ENCODE measurements around the gene OBSL1. TPM values are rescaled to one million over a fixed set of nuclear protein-coding genes. Genes with fewer than 3 reads are reported as not detected.

The OBSL1 gene
- total RNA-seq, 1 experiment from 2014 or later: 23.1 TPM

DNA sequence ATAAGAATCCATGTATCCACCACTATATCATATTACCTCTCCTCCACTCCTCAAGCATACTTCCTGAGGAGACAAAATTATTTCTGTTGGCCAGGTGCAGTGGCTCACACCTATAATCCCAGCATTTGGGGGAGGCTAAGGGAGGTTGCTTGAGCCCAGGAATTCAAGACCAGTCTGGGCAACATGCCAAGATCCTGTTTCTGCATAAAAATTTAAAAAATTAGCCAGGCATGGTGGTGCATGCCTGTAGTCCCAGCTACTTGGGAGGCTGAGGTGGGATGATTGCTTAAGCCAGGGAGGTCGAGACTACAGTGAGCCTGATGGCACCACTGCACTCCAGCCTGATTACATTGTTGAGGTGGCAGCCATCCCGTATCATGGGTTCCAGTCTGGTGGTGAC lies 10.0 kb upstream of the OBSL1 start:
- CTCF ChIA-PET: no interaction called here
- BruUV-seq (replicated peaks): no TSS peak
- intact Hi-C loops (cut with micrococcal nuclease; ENCODE audit: unreplicated experiment): no loop called here
- Histone ChIP-seq H3K9me3 (ENCODE audit: low read depth, low read length, poor library complexity, severe bottlenecking) (no peaks in the 10 kb centered on the region), H3K27me3 (replicated peaks; ENCODE audit: insufficient read depth, low read depth, low read length, poor library complexity) (no peaks in the 10 kb centered on the region), H3K4me3 (ENCODE audit: low read depth, low read length, poor library complexity, severe bottlenecking) (no peak overlapping the region), H3K36me3 (ENCODE audit: insufficient read depth, low read length, poor library complexity, severe bottlenecking) (no peaks in the 10 kb centered on the region), H3K4me1 (ENCODE audit: insufficient read depth, low read length, poor library complexity, severe bottlenecking) (no peaks in the 10 kb centered on the region), H3K27ac (ENCODE audit: low read depth, low read length, poor library complexity, severe bottlenecking) (no peak overlapping the region)
- TF ChIP-seq EZH2 (IDR thresholded peaks at IDR 0.05; ENCODE audit: borderline replicate concordance, low read depth, low read length, poor library complexity, severe bottlenecking): no peak
- DNase-seq (ENCODE audit: low spot score): no peak
- POLR2A ChIA-PET (ENCODE audit: low non-redundant PET): no interaction called here

DNA sequence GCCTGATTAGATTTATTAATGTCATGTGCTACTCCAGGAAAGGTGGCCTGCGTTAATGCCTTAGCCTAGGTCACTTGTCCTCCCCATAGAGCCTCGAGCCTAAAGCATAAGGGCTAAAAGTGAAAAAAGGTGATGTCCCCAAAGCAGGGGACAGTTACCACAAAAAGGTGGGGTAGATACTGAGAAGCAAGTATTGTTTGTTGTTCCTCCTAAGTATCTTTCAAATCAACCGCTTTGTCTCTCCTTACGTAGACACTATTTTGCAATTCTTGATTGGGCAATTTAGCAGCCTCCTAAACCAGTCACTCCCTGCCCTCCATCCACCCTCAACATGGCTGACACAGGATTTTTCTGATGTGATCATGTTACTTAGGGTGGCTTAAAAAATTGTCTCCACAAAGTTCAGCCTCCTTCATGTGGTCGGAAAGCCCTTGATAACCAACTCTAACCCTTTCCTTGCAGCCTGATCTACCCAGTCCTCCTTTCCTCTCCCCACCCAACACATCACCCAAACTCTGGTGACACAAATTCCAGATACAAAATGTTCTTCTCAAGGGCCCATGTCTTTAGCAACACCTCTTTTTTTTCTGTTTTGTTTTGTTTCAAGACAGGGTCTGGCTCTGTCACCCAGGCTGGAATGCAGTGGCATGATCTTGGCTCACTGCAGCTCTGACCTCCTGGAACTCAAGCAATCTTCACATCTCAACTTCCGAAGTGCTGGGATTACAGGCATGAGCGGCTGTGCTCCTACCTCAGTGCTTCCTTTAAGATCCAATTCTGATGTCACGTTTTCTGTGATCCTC lies 7.7 kb upstream of the OBSL1 start:
- Histone ChIP-seq H3K27me3 (replicated peaks; ENCODE audit: insufficient read depth, low read depth, low read length, poor library complexity) (no peaks in the 10 kb centered on the region), H3K4me1 (ENCODE audit: insufficient read depth, low read length, poor library complexity, severe bottlenecking) (no peaks in the 10 kb centered on the region), H3K9me3 (ENCODE audit: low read depth, low read length, poor library complexity, severe bottlenecking) (no peaks in the 10 kb centered on the region), H3K27ac (ENCODE audit: low read depth, low read length, poor library complexity, severe bottlenecking) (no peak overlapping the region), H3K4me3 (ENCODE audit: low read depth, low read length, poor library complexity, severe bottlenecking) (no peak overlapping the region), H3K36me3 (ENCODE audit: insufficient read depth, low read length, poor library complexity, severe bottlenecking) (no peaks in the 10 kb centered on the region)
- BruUV-seq (replicated peaks): no TSS peak
- intact Hi-C loops (cut with micrococcal nuclease; ENCODE audit: unreplicated experiment): no loop called here
- ChIA-PET CTCF (interaction anchor here (0.7 kb wide), 1 partner anchor 35 kb away, joined by 7 read pairs; the partner anchor contains the start of gene TMEM198), POLR2A (ENCODE audit: low non-redundant PET) (no interaction called here)
- TF ChIP-seq, protein P1, sequence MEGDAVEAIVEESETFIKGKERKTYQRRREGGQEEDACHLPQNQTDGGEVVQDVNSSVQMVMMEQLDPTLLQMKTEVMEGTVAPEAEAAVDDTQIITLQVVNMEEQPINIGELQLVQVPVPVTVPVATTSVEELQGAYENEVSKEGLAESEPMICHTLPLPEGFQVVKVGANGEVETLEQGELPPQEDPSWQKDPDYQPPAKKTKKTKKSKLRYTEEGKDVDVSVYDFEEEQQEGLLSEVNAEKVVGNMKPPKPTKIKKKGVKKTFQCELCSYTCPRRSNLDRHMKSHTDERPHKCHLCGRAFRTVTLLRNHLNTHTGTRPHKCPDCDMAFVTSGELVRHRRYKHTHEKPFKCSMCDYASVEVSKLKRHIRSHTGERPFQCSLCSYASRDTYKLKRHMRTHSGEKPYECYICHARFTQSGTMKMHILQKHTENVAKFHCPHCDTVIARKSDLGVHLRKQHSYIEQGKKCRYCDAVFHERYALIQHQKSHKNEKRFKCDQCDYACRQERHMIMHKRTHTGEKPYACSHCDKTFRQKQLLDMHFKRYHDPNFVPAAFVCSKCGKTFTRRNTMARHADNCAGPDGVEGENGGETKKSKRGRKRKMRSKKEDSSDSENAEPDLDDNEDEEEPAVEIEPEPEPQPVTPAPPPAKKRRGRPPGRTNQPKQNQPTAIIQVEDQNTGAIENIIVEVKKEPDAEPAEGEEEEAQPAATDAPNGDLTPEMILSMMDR (conservative IDR thresholded peaks at IDR 0.05; ENCODE audit: low read depth, low read length): no peak
- TF ChIP-seq EZH2 (IDR thresholded peaks at IDR 0.05; ENCODE audit: borderline replicate concordance, low read depth, low read length, poor library complexity, severe bottlenecking): no peak
- no peak for DNase-seq (ENCODE audit: low spot score)

DNA sequence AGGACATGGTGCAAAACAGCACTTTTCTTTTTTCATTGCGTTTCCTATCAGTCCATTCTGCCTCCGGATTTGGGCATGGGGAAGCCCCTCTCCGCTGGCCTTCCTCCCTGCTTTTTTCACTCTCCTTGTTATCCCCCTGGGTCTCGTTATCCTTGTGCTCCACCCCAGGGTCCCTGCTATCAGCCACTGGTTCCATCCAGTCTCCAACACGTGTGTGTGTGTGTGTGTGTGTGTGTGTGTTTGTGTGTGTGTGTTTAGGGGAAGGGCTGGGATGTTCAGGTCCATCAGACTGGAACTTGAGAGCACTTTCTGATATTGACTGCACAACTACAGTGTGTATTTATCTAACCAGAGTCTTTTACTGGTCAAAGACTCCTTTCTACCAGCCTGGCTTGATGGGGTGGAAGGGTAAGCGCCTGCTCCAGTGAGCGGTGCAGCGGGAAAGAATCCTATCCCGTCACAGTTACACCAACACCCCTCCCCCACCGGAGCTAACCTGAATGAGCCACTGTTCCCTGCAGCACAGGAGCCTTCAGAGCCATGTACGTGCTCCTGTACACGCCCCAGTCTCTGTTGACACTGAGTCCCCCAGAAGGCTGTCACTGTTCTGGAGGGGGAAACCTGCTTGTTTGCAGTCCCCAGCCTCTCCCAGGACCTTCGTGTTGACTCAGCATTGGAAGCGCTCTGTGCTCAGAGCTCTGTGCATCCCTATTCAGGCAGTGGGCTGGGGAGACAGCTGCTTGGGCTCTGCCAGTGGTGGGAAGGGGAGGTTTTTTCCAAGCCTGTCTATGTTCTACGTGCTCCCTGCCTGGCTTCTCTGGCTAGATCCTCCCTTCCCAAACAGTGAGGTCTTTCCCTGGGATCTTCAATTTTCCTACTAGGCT lies 5.4 kb upstream of the OBSL1 start:
- TF ChIP-seq, protein P1 (conservative IDR thresholded peaks at IDR 0.05; ENCODE audit: low read depth, low read length): no peak
- TF ChIP-seq EZH2 (IDR thresholded peaks at IDR 0.05; ENCODE audit: borderline replicate concordance, low read depth, low read length, poor library complexity, severe bottlenecking): no peak
- intact Hi-C loops (cut with micrococcal nuclease; ENCODE audit: unreplicated experiment): no loop called here
- Histone ChIP-seq H3K4me1 (ENCODE audit: insufficient read depth, low read length, poor library complexity, severe bottlenecking) (peaks cover 3% of the 10 kb centered on the region), H3K27me3 (replicated peaks; ENCODE audit: insufficient read depth, low read depth, low read length, poor library complexity) (no peaks in the 10 kb centered on the region), H3K27ac (ENCODE audit: low read depth, low read length, poor library complexity, severe bottlenecking) (no peak overlapping the region), H3K36me3 (ENCODE audit: insufficient read depth, low read length, poor library complexity, severe bottlenecking) (no peaks in the 10 kb centered on the region), H3K9me3 (ENCODE audit: low read depth, low read length, poor library complexity, severe bottlenecking) (no peaks in the 10 kb centered on the region), H3K4me3 (ENCODE audit: low read depth, low read length, poor library complexity, severe bottlenecking) (no peak overlapping the region)
- POLR2A ChIA-PET (ENCODE audit: low non-redundant PET): no interaction called here
- CTCF ChIA-PET: interaction anchor here (0.6 kb wide), 1 partner anchor 532 kb away, joined by 5 read pairs; no protein-coding TSS in a partner anchor
- BruUV-seq (replicated peaks): no TSS peak
- no peak for DNase-seq (ENCODE audit: low spot score)
